Hippocampal formation (tissue), 2 donors: ENCODE measurements around the gene GPR6.

Experiments
- DNase-seq, 2 donors: peaks; one replicate each; lab custom pipeline; 2025; lab: John Stamatoyannopoulos, UW

Gene GPR6

GRCh38 chr6:109978174-109979032, at the start of gene GPR6:
Gene GPR6, plus strand, starts transcription at chr6:109978311. Its CDS starts 802 bp downstream, at chr6:109979113.
- DNase-seq, result peak in 1 of 2 donors; percentile 26

GRCh38 chr6:109934293-109934692, 43.8 kb upstream of the GPR6 start:
- no peak for DNase-seq

- DNase-seq, result no peak
Measured at GRCh38 chr6:109939654-109940053, 38.5 kb upstream of the GPR6 start.

GRCh38 chr6:109944448-109944847, 33.7 kb upstream of the GPR6 start:
- no peak for DNase-seq

- DNase-seq, result no peak
Measured at GRCh38 chr6:109945091-109945490, 33.0 kb upstream of the GPR6 start.

GRCh38 chr6:109946979-109947378, 31.1 kb upstream of the GPR6 start:
- no peak for DNase-seq

- DNase-seq, result no peak
Measured at GRCh38 chr6:109949281-109950065, 28.6 kb upstream of the GPR6 start.

- DNase-seq, result no peak
Measured at GRCh38 chr6:109955491-109955890, 22.6 kb upstream of the GPR6 start.

GRCh38 chr6:109958626-109959025, 19.5 kb upstream of the GPR6 start:
- no peak for DNase-seq

GRCh38 chr6:109961611-109962041, 16.5 kb upstream of the GPR6 start:
- DNase-seq, result no peak

GRCh38 chr6:109962271-109962670, 15.8 kb upstream of the GPR6 start:
- DNase-seq, result no peak

- no peak for DNase-seq
Measured at GRCh38 chr6:109963598-109964170, 14.4 kb upstream of the GPR6 start.

GRCh38 chr6:109964949-109965348, 13.2 kb upstream of the GPR6 start:
- DNase-seq, result no peak

GRCh38 chr6:109966299-109966698, 11.8 kb upstream of the GPR6 start:
- no peak for DNase-seq

- no peak for DNase-seq
Measured at GRCh38 chr6:109977791-109978173, 329 bp upstream of the GPR6 start.

GRCh38 chr6:109979033-109979921, 1.2 kb downstream of the GPR6 start:
- DNase-seq, result no peak

- no peak for DNase-seq
Measured at GRCh38 chr6:109984410-109984809, 6.3 kb downstream of the GPR6 start.

GRCh38 chr6:109987196-109987595, 9.1 kb downstream of the GPR6 start:
- DNase-seq, result no peak

- no peak for DNase-seq
Measured at GRCh38 chr6:109991201-109992101, 13.3 kb downstream of the GPR6 start.

GRCh38 chr6:109998159-109998785, 20.2 kb downstream of the GPR6 start:
- no peak for DNase-seq
